Activated CD4-positive, alpha-beta T cell treated with anti-CD3 and anti-CD28 coated beads for 4 hours (primary cell): ENCODE results near the gene LRRC37A3.
"Not testable (repeated sequence)": the region's sequence is repeated elsewhere in the genome, so short reads cannot be mapped to it uniquely, and the experiment has no call there.

Experiments used
- DNase-seq, 2 donors: peaks; one replicate each; pipeline ENCODE4 v3.0.0-alpha.2; 2020

Gene LRRC37A3

GRCh38 chr17:64829824-64830630, 89.3 kb downstream of the LRRC37A3 start:
- not testable (repeated sequence) for DNase-seq

- DNase-seq: not testable (repeated sequence)
Measured at GRCh38 chr17:64829068-64829467, 90.2 kb downstream of the LRRC37A3 start.

DNA sequence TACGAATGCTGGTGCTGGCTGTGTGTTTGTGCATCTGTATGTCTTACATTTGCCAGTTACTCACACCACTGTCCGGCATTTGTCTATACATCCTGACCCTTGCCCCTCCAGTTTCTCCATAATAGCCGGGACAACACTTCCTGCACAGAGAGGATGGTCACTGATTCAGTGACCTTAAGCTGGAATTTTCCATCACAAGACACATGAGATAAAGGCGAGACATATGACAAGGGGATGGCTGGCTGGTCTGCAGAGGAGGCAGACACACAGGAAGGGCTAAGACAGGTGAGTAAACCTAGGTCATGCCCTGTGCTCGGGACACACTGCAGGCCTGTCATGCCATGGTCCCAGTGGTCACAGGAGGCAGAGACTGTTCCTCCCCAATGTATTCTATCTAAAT, 100.4 kb downstream of the LRRC37A3 start:
- DNase-seq: not testable (repeated sequence)

- not testable (repeated sequence) for DNase-seq
Measured at GRCh38 chr17:64815833-64816198, 103.5 kb downstream of the LRRC37A3 start.

DNA sequence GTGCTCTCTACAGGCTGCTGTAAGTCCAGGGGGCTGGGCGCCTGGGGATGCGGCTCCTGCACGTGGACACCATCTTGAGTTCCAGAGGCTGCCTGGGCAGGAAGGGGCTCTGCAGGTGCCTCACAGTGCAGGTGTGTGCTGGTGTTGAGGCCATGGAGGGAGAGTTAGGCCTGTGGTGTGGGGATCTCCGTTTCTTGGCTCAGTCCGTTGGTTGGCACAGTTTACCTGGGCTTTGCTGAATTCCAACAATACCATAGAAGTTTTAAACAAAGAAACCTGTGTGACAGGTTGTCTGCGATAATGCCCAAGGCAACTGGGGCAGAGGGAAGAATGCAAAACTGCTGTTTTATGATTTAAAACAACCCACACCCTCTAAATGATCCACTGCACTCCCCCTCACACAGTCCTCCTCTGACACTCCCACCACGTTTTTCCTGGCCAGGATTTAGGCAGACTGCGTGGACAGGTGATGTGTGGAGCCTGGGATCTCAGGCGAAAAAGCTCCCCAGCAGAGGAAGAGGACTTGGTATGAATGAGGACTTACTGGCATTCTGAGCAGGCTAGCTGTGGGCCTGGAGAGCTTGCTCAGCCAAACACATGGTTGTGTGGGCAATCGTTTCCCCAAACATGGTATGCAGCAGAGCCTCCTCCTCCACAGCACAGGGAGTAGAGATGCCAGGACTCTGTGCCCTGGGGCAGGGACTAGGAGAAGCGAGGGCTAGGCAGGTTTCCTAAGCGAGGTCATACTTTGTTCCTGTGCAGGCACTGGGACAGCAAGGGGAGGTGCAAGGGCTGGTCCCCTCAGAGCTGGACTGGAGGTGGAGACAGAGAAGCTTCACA, 104.1 kb downstream of the LRRC37A3 start:
- DNase-seq: not testable (repeated sequence)

- DNase-seq: peak; percentile 20 to 40
Measured at GRCh38 chr17:64808178-64808977, 110.9 kb downstream of the LRRC37A3 start.
